ENCODE measurements around the gene NCAPD2. TPM values are rescaled to one million over a fixed set of nuclear protein-coding genes. Genes with fewer than 3 reads are reported as not detected.
A peak's percentile ranks its signal among the peaks of the same experiment; 100 is the strongest.

Gene NCAPD2
- total and polyA plus RNA-seq, 10 donors: 12.0 to 49.2 (median 37.2) TPM

DNA sequence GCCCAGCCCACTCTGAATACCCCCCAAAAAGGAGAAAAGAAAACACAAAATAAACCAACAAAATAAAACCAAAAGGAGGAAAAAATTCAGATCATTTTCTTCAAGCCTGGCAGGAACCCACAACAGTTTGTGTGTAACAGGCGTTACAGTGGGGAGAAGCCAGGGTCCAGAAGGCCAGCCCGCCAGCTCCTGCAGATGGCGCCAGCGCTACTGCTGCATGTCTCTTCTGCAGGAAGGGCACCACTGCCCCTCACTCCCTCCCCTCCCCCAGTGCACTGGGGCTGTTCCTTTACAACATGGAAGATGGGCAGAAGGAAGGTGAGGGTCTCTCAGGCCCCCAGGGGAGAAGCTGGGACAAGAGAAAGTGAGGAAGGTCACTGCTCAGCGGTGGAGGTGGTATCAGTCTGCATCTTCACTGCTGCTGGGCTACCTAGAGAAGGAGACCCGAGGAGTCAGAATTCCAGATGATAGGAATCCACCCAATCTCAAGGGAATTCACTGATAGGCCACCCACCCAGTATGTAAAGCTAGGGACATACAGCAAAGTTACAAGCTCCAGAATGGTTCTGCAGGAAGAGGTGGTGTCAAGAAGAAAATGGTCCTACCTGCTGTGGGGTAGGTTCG is 76.5 kb downstream of the NCAPD2 start:
- H3K36me3 ChIP-seq: peaks cover 0 to 79% (median 67%) of the 10 kb centered on the region in 6 donors
- H3K9me3 ChIP-seq: no peaks in the 10 kb centered on the region
- TF ChIP-seq POLR2AphosphoS5 (IDR thresholded peaks at IDR 0.05): peak; percentile 7 to 51 (median 39)
- peak in 8 of 11 experiments; percentile 15 to 63 (median 44) for TF ChIP-seq CTCF (IDR thresholded peaks at IDR 0.05 in 8 of 11, conservative IDR thresholded peaks at IDR 0.05 in 3 of 11)
- no peak for TF ChIP-seq POLR2A (IDR thresholded peaks at IDR 0.05)
- peaks cover 10 to 56% (median 29%) of the 10 kb centered on the region in 6 donors for H3K4me1 ChIP-seq
- no peak overlapping the region for H3K4me3 ChIP-seq
- peak; percentile 83 for DNase-seq
- 64 to 81% (median 68%) methylated on average over 7 of the region's 7 CpGs for WGBS, 5 donors
- no peaks in the 10 kb centered on the region for H3K27me3 ChIP-seq (replicated peaks in 1 of 7)
- intact Hi-C loops (cut with DNase I; ENCODE audit: low total_unique reads): no loop called here
- peak overlapping the region in 2 of 8 donors; percentile 3 to 6 for H3K27ac ChIP-seq

DNA sequence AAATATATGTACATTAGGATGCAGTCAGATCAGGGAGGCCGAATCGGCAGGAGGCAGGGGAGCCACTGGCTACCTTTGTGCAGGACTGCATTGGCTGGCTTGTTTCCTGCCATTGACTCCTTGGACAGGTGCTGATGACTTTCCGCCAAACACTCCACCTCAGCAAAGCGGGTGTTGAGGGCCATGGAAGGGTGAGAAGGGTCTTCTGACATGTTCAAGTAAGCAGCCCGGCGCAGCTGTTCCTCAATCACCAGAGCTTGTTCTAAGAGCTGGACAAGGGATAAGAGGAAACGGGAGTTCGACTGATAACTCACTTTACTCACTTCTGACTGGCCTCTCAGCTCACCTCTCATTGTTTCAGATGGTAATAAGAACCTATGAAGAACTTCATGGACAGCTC is 79.1 kb downstream of the NCAPD2 start:
- WGBS, 5 donors: 92 to 95% (median 93%) methylated on average over 8 of the region's 8 CpGs
- peaks cover 5 to 30% (median 14%) of the 10 kb centered on the region in 6 donors for H3K4me1 ChIP-seq
- no peaks in the 10 kb centered on the region for H3K9me3 ChIP-seq
- TF ChIP-seq CTCF (IDR thresholded peaks at IDR 0.05 in 8 of 11, conservative IDR thresholded peaks at IDR 0.05 in 3 of 11): no peak
- TF ChIP-seq POLR2A (IDR thresholded peaks at IDR 0.05): no peak
- TF ChIP-seq POLR2AphosphoS5 (IDR thresholded peaks at IDR 0.05): no peak
- H3K27ac ChIP-seq: no peak overlapping the region
- H3K27me3 ChIP-seq (replicated peaks in 1 of 7): no peaks in the 10 kb centered on the region
- H3K36me3 ChIP-seq: peaks cover 0 to 90% (median 82%) of the 10 kb centered on the region in 6 donors
- H3K4me3 ChIP-seq: no peak overlapping the region
- DNase-seq: no peak
- intact Hi-C loops (cut with DNase I; ENCODE audit: low total_unique reads): no loop called here

DNA sequence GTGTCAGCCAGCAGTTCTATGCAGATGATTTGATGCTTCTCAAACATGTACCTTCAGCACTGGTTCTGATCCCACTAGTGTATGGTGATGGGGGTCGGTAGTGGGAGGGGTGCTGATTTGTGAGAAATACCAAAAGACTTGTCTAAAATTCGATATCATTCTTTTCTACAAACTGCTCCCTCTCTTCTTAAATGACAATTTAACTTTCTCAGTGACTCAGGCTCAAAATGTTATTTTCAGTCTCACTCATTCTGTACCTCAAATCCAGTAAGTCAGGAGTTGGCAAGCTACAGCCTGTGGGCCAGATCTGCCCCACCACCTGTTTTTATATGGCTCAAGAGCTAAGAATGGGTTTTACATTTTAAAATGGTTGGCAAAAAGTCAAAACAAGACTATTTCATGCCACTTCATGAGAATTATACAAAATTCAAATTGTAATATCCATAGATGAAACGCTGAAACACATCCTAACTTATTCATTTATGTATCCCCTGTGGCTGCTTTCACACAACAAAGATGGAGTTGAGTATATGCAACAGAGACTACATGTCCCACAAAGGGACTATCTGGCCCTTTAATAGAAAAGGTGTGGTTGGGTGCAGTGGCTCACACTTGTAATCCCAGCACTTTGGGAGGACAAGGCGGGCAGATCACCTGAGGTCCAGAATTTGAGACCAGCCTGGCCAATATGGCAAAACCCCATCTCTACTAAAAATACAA is 80.8 kb downstream of the NCAPD2 start:
- 69 to 88% (median 81%) methylated on average over 4 of the region's 4 CpGs for WGBS, 5 donors
- Histone ChIP-seq H3K27me3 (replicated peaks in 1 of 7) (no peaks in the 10 kb centered on the region), H3K4me1 (peaks cover 0 to 14% (median 1%) of the 10 kb centered on the region in 6 donors), H3K36me3 (peaks cover 0 to 100% (median 97%) of the 10 kb centered on the region in 6 donors), H3K4me3 (no peak overlapping the region), H3K9me3 (no peaks in the 10 kb centered on the region), H3K27ac (no peak overlapping the region)
- no peak for DNase-seq
- TF ChIP-seq POLR2A (IDR thresholded peaks at IDR 0.05) (no peak), CTCF (IDR thresholded peaks at IDR 0.05 in 8 of 11, conservative IDR thresholded peaks at IDR 0.05 in 3 of 11) (no peak), POLR2AphosphoS5 (IDR thresholded peaks at IDR 0.05) (no peak)
- intact Hi-C loops (cut with DNase I; ENCODE audit: low total_unique reads): no loop called here

DNA sequence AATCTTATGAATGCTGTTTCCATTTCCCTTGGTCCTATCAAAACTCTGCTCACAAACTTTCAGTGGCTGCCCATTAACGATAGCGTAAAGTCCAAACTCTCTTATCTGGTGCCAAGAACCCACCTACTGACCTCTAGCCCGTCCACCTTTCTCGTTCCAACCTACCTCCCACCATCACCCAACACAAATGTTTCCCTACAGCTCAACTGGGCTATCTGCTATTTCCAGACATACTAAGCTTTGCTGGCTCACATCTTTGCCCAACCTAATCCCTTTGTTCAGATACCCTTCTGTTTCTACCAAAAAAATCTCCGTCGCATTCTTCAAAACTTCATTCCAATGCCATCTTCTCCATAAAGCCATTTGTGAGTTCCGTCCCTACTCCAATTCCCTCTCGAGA is 81.7 kb downstream of the NCAPD2 start:
- H3K36me3 ChIP-seq: peaks cover 0 to 100% (median 98%) of the 10 kb centered on the region in 6 donors
- H3K4me1 ChIP-seq: peaks cover 0 to 5% (median 0%) of the 10 kb centered on the region in 6 donors
- no peak overlapping the region for H3K4me3 ChIP-seq
- TF ChIP-seq POLR2A (IDR thresholded peaks at IDR 0.05) (no peak), CTCF (IDR thresholded peaks at IDR 0.05 in 8 of 11, conservative IDR thresholded peaks at IDR 0.05 in 3 of 11) (no peak), POLR2AphosphoS5 (IDR thresholded peaks at IDR 0.05) (no peak)
- WGBS, 5 donors: 78 to 94% (median 94%) methylated on average over 8 of the region's 8 CpGs
- intact Hi-C loops (cut with DNase I; ENCODE audit: low total_unique reads): no loop called here
- no peaks in the 10 kb centered on the region for H3K9me3 ChIP-seq
- H3K27me3 ChIP-seq (replicated peaks in 1 of 7): no peaks in the 10 kb centered on the region
- DNase-seq: no peak
- H3K27ac ChIP-seq: no peak overlapping the region

All from spleen (tissue), 11 donors.